ENCODE data around the gene TBC1D22A.

- TF ChIP-seq CTCF (IDR thresholded peaks at IDR 0.05) (no peak), EP300 (IDR thresholded peaks at IDR 0.05; ENCODE audit: low read depth) (no peak), POLR2AphosphoS5 (IDR thresholded peaks at IDR 0.05) (no peak)
These were observed 95.8 kb downstream of the TBC1D22A start for GRCh38 chr22:46858181-46858771.

Measured in transverse colon (tissue), 4 donors.